Breast epithelium (tissue), 4 donors: ENCODE data around the gene VKORC1. TPM values are rescaled to one million over a fixed set of nuclear protein-coding genes. Genes with fewer than 3 reads are reported as not detected.

Experiments
- DNase-seq, 2 donors: peaks; one replicate each; pipeline ENCODE4 v3.0.0-alpha.2; 2019; ENCODE audit warnings: low spot score in 2 of 2
- H3K27ac ChIP-seq, 2 donors: fragments of 200-600 bp; sonication (generic) in 1 of 2; one replicate each; pipeline ENCODE4 v1.5.1; 2016 to 2019; ENCODE audit warnings: mild to moderate bottlenecking in 1 of 2
- H3K27me3 ChIP-seq, 2 donors: fragments of 200-600 bp; sonication (generic) in 1 of 2; one replicate each; pipeline versions ENCODE4 v1.5.1 to v1.6.0; 2017 to 2019; ENCODE audit warnings: control low read depth in 1 of 2, mild to moderate bottlenecking in 1 of 2
- H3K36me3 ChIP-seq: fragments of 200-600 bp; one replicate; pipeline ENCODE4 v1.5.1; 2019
- H3K4me1 ChIP-seq, 2 donors: fragments of 200-600 bp; sonication (generic); one replicate each; pipeline ENCODE4 v1.5.1; 2016 to 2019; ENCODE audit warnings: control low read depth in 1 of 2
- H3K4me3 ChIP-seq, 3 donors: fragments of 200-600 bp; sonication (generic); 1 replicate in 2 of 3; 2 replicates in 1 of 3; pipeline ENCODE4 v1.5.1; 2016 to 2019; ENCODE audit warnings: mild to moderate bottlenecking in 3 of 3, moderate library complexity in 2 of 3
- H3K9me3 ChIP-seq, 2 donors: fragments of 200-600 bp; sonication (generic) in 1 of 2; one replicate each; pipeline ENCODE4 v1.5.1; 2016 to 2019; ENCODE audit warnings: control low read depth in 1 of 2
- POLR2A ChIP-seq: fragments of 450-650 bp; IDR thresholded peaks from one replicate; pipeline ENCODE4 v1.6.1; 2016; ENCODE audit warnings: antibody characterized with exemption, mild to moderate bottlenecking, moderate library complexity
- POLR2AphosphoS5 ChIP-seq, 3 donors: sonication (generic); formaldehyde crosslinking; IDR thresholded peaks; one replicate each; pipeline ENCODE4 v1.6.1; 2017; ENCODE audit warnings: antibody characterized with exemption in 3 of 3
- intact Hi-C: fragments of 100-400 bp; cut with DNase I; formaldehyde crosslinking; loops from one replicate; pipeline ENCODE4 v1.15.1; 2023; ENCODE audit warnings: low total_unique reads
- total RNA-seq, 3 donors: library from RNA; depleted of rRNA; stranded (reverse); fragments of >200 nt; gene quantifications; one replicate each; pipeline ENCODE4 v1.1.0, GENCODE V29; 2016
- TF ChIP-seq, protein P1 (sequence below), 3 donors: fragments of 450-650 bp; IDR thresholded peaks; one replicate each; pipeline ENCODE4 v1.5.1; 2016 to 2017; ENCODE audit warnings: antibody characterized with exemption in 3 of 3, mild to moderate bottlenecking in 3 of 3, moderate library complexity in 3 of 3

VKORC1 gene
- total RNA-seq, 3 donors from 2014 or later: 82.6 to 143 (median 86.3) TPM

DNA sequence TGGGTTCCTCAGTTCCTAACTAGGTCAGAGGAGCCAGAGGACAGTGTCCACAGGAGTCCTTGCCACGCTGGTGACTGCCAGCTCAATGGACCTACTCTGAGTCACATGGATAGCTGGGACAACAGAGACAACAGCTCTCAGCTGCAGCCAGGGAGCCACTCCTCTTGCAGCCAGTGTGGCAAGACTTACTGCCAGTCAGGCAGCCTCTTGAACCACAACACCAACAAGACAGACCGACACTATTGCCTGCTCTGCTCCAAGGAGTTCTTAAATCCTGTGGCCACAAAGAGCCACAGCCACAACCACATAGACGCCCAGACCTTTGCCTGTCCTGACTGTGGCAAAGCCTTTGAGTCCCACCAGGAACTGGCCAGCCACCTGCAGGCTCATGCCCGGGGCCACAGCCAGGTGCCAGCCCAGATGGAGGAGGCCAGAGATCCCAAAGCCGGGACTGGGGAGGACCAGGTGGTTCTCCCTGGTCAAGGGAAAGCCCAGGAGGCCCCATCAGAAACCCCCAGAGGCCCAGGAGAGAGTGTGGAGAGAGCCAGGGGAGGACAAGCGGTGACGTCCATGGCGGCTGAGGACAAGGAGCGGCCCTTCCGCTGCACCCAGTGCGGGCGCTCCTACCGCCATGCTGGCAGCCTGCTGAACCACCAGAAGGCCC lies 13.7 kb downstream of the VKORC1 start:
- H3K27me3 ChIP-seq: no peaks in the 10 kb centered on the region
- H3K4me3 ChIP-seq: no peak overlapping the region
- H3K9me3 ChIP-seq: no peaks in the 10 kb centered on the region
- no peak overlapping the region for H3K27ac ChIP-seq
- DNase-seq: no peak
- H3K36me3 ChIP-seq: no peaks in the 10 kb centered on the region
- no peaks in the 10 kb centered on the region for H3K4me1 ChIP-seq
- TF ChIP-seq POLR2AphosphoS5 (IDR thresholded peaks at IDR 0.05) (no peak), POLR2A (no peak)
- TF ChIP-seq, protein P1, sequence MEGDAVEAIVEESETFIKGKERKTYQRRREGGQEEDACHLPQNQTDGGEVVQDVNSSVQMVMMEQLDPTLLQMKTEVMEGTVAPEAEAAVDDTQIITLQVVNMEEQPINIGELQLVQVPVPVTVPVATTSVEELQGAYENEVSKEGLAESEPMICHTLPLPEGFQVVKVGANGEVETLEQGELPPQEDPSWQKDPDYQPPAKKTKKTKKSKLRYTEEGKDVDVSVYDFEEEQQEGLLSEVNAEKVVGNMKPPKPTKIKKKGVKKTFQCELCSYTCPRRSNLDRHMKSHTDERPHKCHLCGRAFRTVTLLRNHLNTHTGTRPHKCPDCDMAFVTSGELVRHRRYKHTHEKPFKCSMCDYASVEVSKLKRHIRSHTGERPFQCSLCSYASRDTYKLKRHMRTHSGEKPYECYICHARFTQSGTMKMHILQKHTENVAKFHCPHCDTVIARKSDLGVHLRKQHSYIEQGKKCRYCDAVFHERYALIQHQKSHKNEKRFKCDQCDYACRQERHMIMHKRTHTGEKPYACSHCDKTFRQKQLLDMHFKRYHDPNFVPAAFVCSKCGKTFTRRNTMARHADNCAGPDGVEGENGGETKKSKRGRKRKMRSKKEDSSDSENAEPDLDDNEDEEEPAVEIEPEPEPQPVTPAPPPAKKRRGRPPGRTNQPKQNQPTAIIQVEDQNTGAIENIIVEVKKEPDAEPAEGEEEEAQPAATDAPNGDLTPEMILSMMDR (IDR thresholded peaks at IDR 0.05): no peak
- intact Hi-C loops: no loop called here

DNA sequence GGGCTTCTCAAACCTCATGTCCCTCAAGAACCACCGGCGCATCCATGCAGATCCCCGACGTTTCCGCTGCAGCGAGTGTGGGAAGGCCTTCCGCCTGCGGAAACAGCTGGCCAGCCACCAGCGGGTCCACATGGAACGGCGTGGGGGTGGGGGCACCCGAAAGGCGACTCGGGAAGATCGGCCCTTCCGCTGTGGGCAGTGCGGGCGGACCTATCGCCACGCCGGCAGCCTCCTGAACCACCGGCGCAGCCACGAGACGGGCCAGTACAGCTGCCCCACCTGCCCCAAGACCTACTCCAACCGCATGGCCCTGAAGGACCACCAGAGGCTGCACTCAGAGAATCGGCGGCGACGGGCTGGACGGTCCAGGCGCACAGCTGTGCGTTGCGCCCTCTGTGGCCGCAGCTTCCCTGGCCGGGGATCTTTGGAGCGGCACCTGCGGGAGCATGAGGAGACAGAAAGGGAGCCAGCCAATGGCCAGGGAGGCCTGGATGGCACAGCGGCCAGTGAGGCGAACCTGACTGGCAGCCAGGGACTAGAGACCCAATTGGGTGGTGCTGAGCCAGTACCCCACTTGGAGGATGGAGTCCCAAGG lies 14.5 kb downstream of the VKORC1 start:
- Histone ChIP-seq H3K4me1 (no peaks in the 10 kb centered on the region), H3K27ac (no peak overlapping the region), H3K4me3 (no peak overlapping the region), H3K27me3 (no peaks in the 10 kb centered on the region), H3K9me3 (no peaks in the 10 kb centered on the region), H3K36me3 (no peaks in the 10 kb centered on the region)
- intact Hi-C loops: no loop called here
- TF ChIP-seq POLR2AphosphoS5 (IDR thresholded peaks at IDR 0.05): no peak
- TF ChIP-seq, protein P1 (IDR thresholded peaks at IDR 0.05): no peak
- TF ChIP-seq POLR2A: no peak
- no peak for DNase-seq

DNA sequence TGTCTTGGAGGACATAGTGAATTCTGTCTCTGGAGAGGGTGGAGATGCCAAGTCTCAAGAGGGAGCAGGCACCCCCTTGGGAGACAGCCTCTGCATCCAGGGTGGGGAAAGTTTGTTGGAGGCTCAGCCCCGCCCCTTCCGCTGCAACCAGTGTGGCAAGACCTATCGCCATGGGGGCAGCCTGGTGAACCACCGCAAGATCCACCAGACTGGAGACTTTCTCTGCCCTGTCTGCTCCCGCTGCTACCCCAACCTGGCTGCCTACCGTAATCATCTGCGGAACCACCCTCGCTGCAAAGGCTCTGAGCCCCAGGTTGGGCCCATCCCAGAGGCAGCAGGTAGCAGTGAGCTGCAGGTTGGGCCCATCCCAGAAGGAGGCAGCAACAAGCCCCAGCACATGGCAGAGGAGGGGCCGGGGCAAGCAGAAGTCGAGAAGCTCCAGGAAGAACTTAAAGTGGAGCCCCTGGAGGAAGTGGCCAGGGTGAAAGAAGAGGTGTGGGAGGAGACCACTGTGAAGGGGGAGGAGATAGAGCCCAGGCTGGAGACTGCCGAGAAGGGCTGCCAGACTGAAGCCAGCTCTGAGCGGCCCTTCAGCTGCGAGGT lies 15.2 kb downstream of the VKORC1 start:
- H3K27ac ChIP-seq: no peak overlapping the region
- intact Hi-C loops: no loop called here
- no peak overlapping the region for H3K4me3 ChIP-seq
- no peaks in the 10 kb centered on the region for H3K9me3 ChIP-seq
- no peaks in the 10 kb centered on the region for H3K27me3 ChIP-seq
- H3K4me1 ChIP-seq: no peaks in the 10 kb centered on the region
- DNase-seq: no peak
- TF ChIP-seq POLR2A (no peak), POLR2AphosphoS5 (IDR thresholded peaks at IDR 0.05) (no peak)
- TF ChIP-seq, protein P1 (IDR thresholded peaks at IDR 0.05): no peak
- no peaks in the 10 kb centered on the region for H3K36me3 ChIP-seq

DNA sequence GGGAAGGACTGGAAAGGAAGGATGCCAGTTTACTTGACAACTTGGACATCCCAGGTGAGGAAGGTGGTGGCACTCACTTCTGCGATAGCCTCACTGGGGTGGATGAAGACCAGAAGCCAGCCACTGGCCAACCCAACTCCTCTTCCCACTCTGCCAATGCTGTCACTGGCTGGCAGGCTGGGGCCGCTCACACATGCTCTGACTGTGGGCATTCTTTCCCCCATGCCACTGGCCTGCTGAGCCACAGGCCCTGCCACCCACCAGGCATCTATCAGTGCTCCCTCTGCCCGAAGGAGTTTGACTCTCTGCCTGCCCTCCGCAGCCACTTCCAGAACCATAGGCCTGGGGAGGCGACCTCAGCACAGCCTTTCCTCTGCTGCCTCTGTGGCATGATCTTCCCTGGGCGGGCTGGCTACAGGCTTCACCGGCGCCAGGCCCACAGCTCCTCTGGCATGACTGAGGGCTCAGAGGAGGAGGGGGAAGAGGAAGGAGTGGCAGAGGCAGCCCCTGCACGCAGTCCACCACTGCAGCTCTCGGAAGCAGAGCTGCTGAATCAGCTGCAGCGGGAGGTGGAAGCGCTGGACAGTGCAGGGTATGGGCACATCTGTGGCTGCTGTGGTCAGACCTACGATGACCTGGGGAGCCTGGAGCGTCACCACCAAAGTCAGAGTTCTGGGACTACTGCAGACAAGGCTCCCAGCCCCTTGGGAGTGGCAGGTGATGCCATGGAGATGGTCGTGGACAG lies 15.8 kb downstream of the VKORC1 start:
- Histone ChIP-seq H3K4me1 (no peaks in the 10 kb centered on the region), H3K4me3 (no peak overlapping the region), H3K36me3 (no peaks in the 10 kb centered on the region), H3K9me3 (no peaks in the 10 kb centered on the region), H3K27me3 (no peaks in the 10 kb centered on the region), H3K27ac (no peak overlapping the region)
- intact Hi-C loops: no loop called here
- no peak for DNase-seq
- TF ChIP-seq, protein P1 (IDR thresholded peaks at IDR 0.05): no peak
- no peak for TF ChIP-seq POLR2A
- TF ChIP-seq POLR2AphosphoS5 (IDR thresholded peaks at IDR 0.05): no peak
